Activated CD8-positive, alpha-beta memory T cell treated with anti-CD3 and anti-CD28 coated beads for 36 hours (primary cell): ENCODE measurements around the gene ADI1. TPM values are rescaled to one million over a fixed set of nuclear protein-coding genes. Genes with fewer than 3 reads are reported as not detected.

ENCODE experiments used
- CTCF ChIA-PET: fragments of 350-600 bp; sonication (Branson Sonifier 250); formaldehyde crosslinking; loops from one replicate; lab custom pipeline; 2021; ENCODE audit warnings: antibody characterized with exemption; lab: Charles Lee
- POLR2A ChIA-PET: fragments of 350-600 bp; sonication (Branson Sonifier 250); formaldehyde crosslinking; loops from one replicate; lab custom pipeline; 2021; ENCODE audit warnings: antibody characterized with exemption; lab: Charles Lee
- total RNA-seq, 2 experiments: library from RNA; stranded (reverse); gene quantifications; one replicate each; pipeline ENCODE4 v1.2.3, GENCODE V29; 2021

Gene ADI1
- 10 to 100 TPM; 29.2 to 31.1 TPM for total RNA-seq

- ChIA-PET POLR2A (interaction anchor here (0.6 to 2.6 kb wide), 7 partner anchors 31 to 146 kb away, joined by 3 to 20 read pairs (median 5); partner anchors contain the start of gene RNASEH1), CTCF (interaction anchor here (0.9 kb wide), 1 partner anchor 132 kb away, joined by 3 read pairs; no protein-coding TSS in a partner anchor)
Observed at GRCh38 chr2:3519255-3520205, at the start of gene ADI1. TSS of gene ADI1 (minus strand) at chr2:3519531. CDS start at chr2:3519487, 44 bp downstream.

DNA sequence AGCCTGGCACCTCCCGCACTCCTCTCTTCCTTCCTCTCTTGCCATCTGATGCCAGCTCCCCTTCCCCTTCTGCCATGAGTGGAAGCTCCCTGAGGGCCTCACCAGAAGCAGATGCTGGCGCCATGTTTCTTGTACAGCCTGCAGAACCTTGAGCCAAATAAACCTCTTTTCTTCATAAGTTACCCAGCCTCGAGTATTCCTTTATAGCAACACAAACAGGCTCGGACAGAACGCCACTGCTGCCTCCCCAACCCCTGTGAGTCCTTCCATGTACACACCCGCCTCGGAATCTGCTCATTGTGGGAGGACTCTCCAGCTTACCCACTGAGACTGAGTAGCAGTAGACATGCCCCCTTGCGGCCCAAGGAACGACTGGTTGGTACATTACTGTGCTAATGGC is 47.5 kb upstream of the ADI1 start:
- ChIA-PET POLR2A (no interaction called here), CTCF (no interaction called here)

GRCh38 chr2:3565117-3565516 is 45.8 kb upstream of the ADI1 start:
- ChIA-PET CTCF (no interaction called here), POLR2A (no interaction called here)

DNA sequence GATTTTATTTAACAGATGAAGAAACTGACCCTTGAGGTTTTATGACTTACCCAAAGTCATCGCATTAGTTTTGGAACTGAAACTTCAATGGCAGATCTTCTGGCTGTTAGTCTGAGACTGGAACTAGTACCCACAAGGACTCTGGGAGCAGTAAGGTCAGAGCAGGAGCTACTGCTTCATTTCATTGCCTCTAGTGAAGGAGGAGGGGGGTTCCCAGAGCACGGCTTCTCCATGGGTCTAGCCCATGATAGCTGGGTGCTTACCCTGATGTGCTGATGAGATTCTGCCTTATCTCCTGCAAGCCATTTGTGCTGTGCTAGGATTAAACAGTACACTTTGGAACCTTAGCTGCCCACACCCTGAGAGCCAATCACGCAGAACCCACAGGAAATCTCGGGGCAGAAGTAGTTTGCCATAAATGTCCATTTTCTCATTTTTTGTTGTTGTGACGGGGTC is 44.2 kb upstream of the ADI1 start:
- ChIA-PET POLR2A (no interaction called here), CTCF (no interaction called here)

- POLR2A ChIA-PET: interaction anchor here (0.6 to 2.2 kb wide), 10 partner anchors 17 to 336 kb away, joined by 3 to 26 read pairs (median 4); partner anchors contain the start of genes ADI1, EIPR1, RPS7 and TRAPPC12
- CTCF ChIA-PET: interaction anchor here (0.7 to 1.4 kb wide), 2 partner anchors 16 to 92 kb away, joined by 3 to 5 read pairs; no protein-coding TSS in a partner anchor
Observed at GRCh38 chr2:3558205-3559014, 39.1 kb upstream of the ADI1 start, which contains the start of gene RNASEH1. TSS of gene RNASEH1 (minus strand) at chr2:3558333. CDS start at chr2:3558260, 73 bp downstream.

GRCh38 chr2:3557639-3558204 is 38.4 kb upstream of the ADI1 start:
- POLR2A ChIA-PET: interaction anchor here (0.6 to 2.2 kb wide), 7 partner anchors 18 to 335 kb away, joined by 3 to 26 read pairs (median 4); partner anchors contain the start of genes ADI1, EIPR1, RPS7 and TRAPPC12
- CTCF ChIA-PET: interaction anchor here (0.6 to 1.4 kb wide), 2 partner anchors 17 to 56 kb away, joined by 3 to 5 read pairs; no protein-coding TSS in a partner anchor

GRCh38 chr2:3553946-3554345 is 34.6 kb upstream of the ADI1 start:
- CTCF ChIA-PET: interaction anchor here (1.1 kb wide), 1 partner anchor 9 kb away, joined by 3 read pairs; no protein-coding TSS in a partner anchor
- POLR2A ChIA-PET: no interaction called here

- POLR2A ChIA-PET: no interaction called here
- CTCF ChIA-PET: no interaction called here
Observed at GRCh38 chr2:3547915-3548314, 28.6 kb upstream of the ADI1 start.

DNA sequence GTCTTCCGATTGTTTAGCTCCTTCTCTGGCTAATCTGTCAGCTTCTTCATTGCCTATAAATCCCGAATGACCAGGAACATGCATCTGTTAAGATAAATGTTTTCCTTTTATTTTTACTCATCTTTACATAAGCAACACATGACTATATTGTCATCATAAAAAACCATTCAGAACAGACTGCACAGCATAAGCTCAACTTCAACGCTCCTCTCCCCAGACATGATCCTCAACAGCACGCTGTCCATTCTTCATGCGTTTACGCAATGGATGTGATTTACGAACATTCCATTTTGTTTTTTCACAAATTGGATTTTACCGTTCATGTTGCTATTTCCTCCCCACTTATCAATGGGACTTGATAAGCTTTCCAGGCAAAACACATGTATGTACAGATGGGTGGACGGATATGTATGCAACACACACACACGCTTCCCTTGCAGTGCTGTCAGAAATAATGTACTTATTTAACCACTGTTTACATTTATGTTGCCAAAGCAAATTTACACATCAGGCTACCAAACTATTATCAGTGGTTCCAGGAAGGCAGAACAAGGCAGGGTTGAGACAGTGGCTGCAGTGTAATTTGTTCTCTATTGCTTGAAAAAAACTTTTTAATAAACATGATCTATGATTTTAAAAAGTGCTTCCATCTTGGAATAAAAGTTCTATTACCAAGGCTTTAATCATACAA is 26.6 kb upstream of the ADI1 start:
- CTCF ChIA-PET: interaction anchor here (0.6 kb wide), 1 partner anchor 8 kb away, joined by 3 read pairs; no protein-coding TSS in a partner anchor
- POLR2A ChIA-PET: no interaction called here

DNA sequence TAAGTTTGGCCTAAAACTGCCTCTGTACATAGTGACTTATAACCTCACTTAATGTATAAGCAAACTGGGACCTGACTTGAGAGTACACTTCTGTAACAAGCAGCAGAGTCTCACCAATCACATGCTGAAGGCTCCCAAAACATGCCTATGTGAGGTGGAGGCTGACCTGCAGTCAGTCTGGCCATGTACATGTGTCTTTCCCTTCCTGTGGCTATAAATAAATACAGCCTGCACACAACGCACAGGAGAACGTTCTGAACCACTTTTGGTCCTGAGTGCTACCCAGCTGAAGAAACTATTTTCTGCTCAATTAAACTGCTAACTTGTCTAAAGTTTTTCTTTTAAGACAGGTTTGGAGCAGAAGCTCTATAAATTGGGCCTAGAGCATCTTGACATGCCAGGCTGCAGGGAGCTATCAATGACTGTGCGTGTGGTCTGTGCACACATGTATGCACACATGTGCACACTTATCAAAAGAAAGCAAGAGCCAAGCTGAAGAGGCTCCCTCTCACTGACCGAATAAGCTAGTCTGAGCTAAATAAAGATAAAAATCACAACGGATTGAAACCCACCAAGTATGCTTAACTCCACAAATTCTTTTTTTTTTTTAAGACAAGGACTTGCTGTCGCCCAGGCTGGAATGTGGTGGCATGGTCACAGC is 23.8 kb upstream of the ADI1 start:
- ChIA-PET POLR2A (no interaction called here), CTCF (no interaction called here)

- ChIA-PET POLR2A (no interaction called here), CTCF (no interaction called here)
Observed at GRCh38 chr2:3542107-3542506, 22.8 kb upstream of the ADI1 start.

DNA sequence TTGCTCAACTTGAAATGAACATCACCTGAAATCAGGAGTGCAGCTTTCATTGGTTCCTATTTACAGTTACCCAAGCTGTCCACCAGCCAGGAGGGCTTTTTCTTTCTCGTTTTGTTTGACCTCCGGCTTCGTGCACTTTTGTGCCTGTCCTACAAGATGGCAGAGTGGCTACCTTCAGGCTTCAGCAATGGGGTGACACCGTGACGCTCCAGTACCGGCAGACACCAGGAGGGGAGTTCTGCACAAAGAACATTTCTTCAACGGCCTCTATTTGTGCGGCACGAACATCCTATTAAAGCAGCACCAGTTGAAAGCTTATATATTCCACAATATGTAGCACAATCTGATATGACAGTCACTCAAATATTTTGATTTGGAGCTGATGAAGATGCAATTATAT is 20.5 kb upstream of the ADI1 start:
- ChIA-PET CTCF (interaction anchor here (0.9 kb wide), 1 partner anchor 112 kb away, joined by 3 read pairs; no protein-coding TSS in a partner anchor), POLR2A (no interaction called here)

- ChIA-PET CTCF (no interaction called here), POLR2A (no interaction called here)
Observed at GRCh38 chr2:3536682-3537632, 17.6 kb upstream of the ADI1 start.

- ChIA-PET CTCF (no interaction called here), POLR2A (no interaction called here)
Observed at GRCh38 chr2:3535794-3536681, 16.7 kb upstream of the ADI1 start.

DNA sequence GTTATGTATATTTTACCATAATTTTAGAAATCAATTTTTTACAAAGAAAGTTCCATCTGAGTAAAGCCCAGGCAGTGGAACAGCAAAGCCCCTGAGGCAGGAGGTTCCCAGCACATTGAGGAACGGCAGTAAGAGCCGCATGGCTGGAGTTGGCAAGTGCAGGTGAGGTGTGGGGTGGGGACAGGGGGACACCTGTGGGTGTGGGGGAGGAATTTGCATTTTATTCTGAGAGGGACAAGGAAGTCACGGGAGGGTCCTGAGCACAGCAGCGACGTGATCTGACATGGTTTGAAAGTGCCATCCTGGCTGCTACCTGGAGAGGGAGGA is 16.1 kb upstream of the ADI1 start:
- POLR2A ChIA-PET: no interaction called here
- CTCF ChIA-PET: no interaction called here

DNA sequence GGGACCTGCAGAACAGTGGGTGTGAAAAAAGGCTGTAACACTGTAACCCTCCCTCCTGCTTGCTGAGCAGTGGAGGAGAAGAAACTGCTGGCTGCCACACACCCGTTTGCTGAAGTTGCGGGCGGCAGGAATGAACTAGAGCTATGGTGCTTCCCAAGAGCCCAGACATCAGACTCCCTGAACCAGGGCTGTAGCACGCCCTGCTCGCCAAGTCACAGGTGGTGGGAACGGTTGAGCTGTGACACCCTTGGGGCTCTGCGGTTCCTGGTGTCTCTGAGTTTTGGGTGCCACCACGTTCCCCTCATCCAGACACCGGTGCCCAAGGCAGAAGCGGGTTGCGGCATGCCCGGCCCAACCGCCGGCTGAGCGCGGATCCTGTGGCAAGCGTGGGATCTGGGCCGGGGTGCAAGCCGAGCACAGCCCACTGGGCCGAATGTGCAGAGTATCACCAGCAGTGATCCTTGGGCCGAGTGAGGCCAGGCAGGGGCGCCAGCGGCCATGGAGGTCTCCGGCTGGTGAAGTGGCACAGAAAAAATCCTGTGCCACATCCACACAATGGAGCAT is 15.0 kb upstream of the ADI1 start:
- POLR2A ChIA-PET: no interaction called here
- CTCF ChIA-PET: no interaction called here
